Tibial nerve (tissue), 3 donors: Measurements from ENCODE around the gene IL10RA.
"Not testable (repeated sequence)": the region's sequence is repeated elsewhere in the genome, so short reads cannot be mapped to it uniquely, and the experiment has no call there.

Experiments
- CTCF ChIP-seq, 5 experiments: fragments of 200-600 bp in 3 of 5; fragments of 450-650 bp in 2 of 5; sonication (generic) in 3 of 5; IDR thresholded peaks; one replicate each; pipeline ENCODE4 v1.5.1; 2016 to 2019; ENCODE audit warnings: antibody characterized with exemption in 5 of 5, mild to moderate bottlenecking in 3 of 5, moderate library complexity in 2 of 5
- POLR2A ChIP-seq, 2 donors: fragments of 450-650 bp; IDR thresholded peaks; one replicate each; pipeline ENCODE4 v1.6.1; 2017; ENCODE audit warnings: antibody characterized with exemption in 2 of 2, mild to moderate bottlenecking in 2 of 2, moderate library complexity in 2 of 2

DNA sequence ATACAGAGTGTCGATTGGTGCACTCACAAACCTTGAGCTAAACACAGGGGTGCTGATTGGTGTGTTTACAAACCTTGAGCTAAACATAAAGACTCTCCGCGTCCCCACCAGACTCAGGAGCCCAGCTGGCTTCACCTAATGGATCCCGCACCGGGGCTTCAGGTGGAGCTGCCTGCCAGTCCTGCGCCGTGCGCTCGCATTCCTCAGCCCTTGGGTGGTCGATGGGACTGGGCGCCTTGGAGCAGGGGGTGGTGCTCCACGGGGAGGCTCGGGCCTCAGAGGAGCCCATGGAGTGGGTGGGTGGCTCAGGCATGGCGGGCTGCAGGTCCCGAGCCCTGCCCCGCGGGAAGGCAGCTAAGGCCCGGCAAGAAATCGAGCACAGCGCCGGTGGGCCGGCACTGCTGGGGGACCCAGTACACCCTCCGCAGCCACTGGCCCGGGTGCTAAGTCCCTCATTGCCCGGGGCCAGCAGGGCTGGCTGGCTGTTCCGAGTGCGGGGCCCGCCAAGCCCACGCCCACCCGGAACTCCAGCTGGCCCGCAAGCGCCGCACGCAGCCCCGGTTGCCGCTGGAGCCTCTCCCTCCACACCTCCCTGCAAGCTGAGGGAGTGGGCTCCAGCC, 7.8 kb upstream of the IL10RA start:
- not testable (repeated sequence) for TF ChIP-seq CTCF, POLR2A (IDR thresholded peaks at IDR 0.05)
